Limb (tissue), 2 donors: ENCODE data around the gene PRR30.
"Not testable (repeated sequence)": the region's sequence is repeated elsewhere in the genome, so short reads cannot be mapped to it uniquely, and the experiment has no call there.

Source experiments
- DNase-seq, 2 donors: peaks; one replicate each; pipeline ENCODE4 v3.0.0-alpha.2; 2016; ENCODE audit errors: extremely low spot score in 2 of 2

The PRR30 gene

GRCh38 chr2:27130396-27130795 lies 8.8 kb downstream of the PRR30 start:
- no peak for DNase-seq

- DNase-seq = no peak
Measured at GRCh38 chr2:27128668-27129571, 10.3 kb downstream of the PRR30 start.

- no peak for DNase-seq
Measured at GRCh38 chr2:27127883-27128667, 11.1 kb downstream of the PRR30 start.

- DNase-seq = no peak
Measured at GRCh38 chr2:27126252-27126710, 12.9 kb downstream of the PRR30 start.

GRCh38 chr2:27125104-27125503 lies 14.1 kb downstream of the PRR30 start:
- DNase-seq = no peak

- peak in 1 of 2 donors; percentile 72 for DNase-seq
Measured at GRCh38 chr2:27123302-27124150, 15.7 kb downstream of the PRR30 start, which contains the start of gene ABHD1. ABHD1 (plus strand) TSS chr2:27123815; CDS start chr2:27123949, 134 bp downstream.

GRCh38 chr2:27122791-27123190 lies 16.4 kb downstream of the PRR30 start:
- DNase-seq = no peak

GRCh38 chr2:27121906-27122305 lies 17.3 kb downstream of the PRR30 start:
- DNase-seq = no peak

- DNase-seq = not testable (repeated sequence)
Measured at GRCh38 chr2:27119330-27119670, 19.9 kb downstream of the PRR30 start.

- peak in 1 of 2 donors; percentile 59 for DNase-seq
Measured at GRCh38 chr2:27118525-27119329, 20.5 kb downstream of the PRR30 start, which contains the start of gene CGREF1. CGREF1 (minus strand) TSS chr2:27119128; CDS start chr2:27104366, 14,762 bp downstream.

- DNase-seq = no peak
Measured at GRCh38 chr2:27117995-27118524, 21.1 kb downstream of the PRR30 start.

- no peak for DNase-seq
Measured at GRCh38 chr2:27115519-27115918, 23.7 kb downstream of the PRR30 start.

GRCh38 chr2:27111392-27112078 lies 27.7 kb downstream of the PRR30 start:
- DNase-seq = not testable (repeated sequence)

- DNase-seq = not testable (repeated sequence)
Measured at GRCh38 chr2:27110603-27111352, 28.4 kb downstream of the PRR30 start.

- DNase-seq = no peak
Measured at GRCh38 chr2:27109083-27109482, 30.1 kb downstream of the PRR30 start.

- DNase-seq = no peak
Measured at GRCh38 chr2:27108221-27108620, 31.0 kb downstream of the PRR30 start.

GRCh38 chr2:27105981-27106380 lies 33.2 kb downstream of the PRR30 start:
- DNase-seq = no peak

GRCh38 chr2:27102329-27102728 lies 36.9 kb downstream of the PRR30 start:
- DNase-seq = no peak

- DNase-seq = no peak
Measured at GRCh38 chr2:27100036-27100435, 39.2 kb downstream of the PRR30 start.
